PC-9 (cell line): ENCODE measurements around the gene MDH2. TPM values are rescaled to one million over a fixed set of nuclear protein-coding genes. Genes with fewer than 3 reads are reported as not detected.
"Not testable (repeated sequence)": the region's sequence is repeated elsewhere in the genome, so short reads cannot be mapped to it uniquely, and the experiment has no call there.

Source experiments
- BruUV-seq: library from RNA; stranded (reverse); fragments of 400-500 nt; replicated peaks from 2 replicates; lab custom pipeline; 2021; lab: Mats Ljungman, UMichigan
- CTCF ChIA-PET: fragments of 300-600 bp; sonication (Branson Sonifier 250); formaldehyde crosslinking; loops from one replicate; lab custom pipeline; 2022; ENCODE audit warnings: antibody characterized with exemption; lab: Charles Lee
- POLR2A ChIA-PET: fragments of 300-600 bp; sonication (Branson Sonifier 250); formaldehyde crosslinking; loops from one replicate; lab custom pipeline; 2022; ENCODE audit warnings: antibody characterized with exemption; ENCODE audit not compliant: unreplicated experiment; lab: Charles Lee
- DNase-seq, 2 experiments: peaks; one replicate each; pipeline versions ENCODE4 v3.0.0 to v3.0.0-alpha.2; 2015 to 2022; ENCODE audit warnings: mixed read lengths in 1 of 2
- H2AFZ ChIP-seq: fragments of 200-600 bp; sonication (generic); 2 replicates; pipeline ENCODE4 v1.8.1; 2017; ENCODE audit warnings: antibody characterized with exemption
- H3F3A ChIP-seq: fragments of 200-600 bp; sonication (generic); 2 replicates; pipeline ENCODE4 v1.8.1; 2017; ENCODE audit warnings: antibody characterized with exemption, mild to moderate bottlenecking, low read depth; ENCODE audit not compliant: insufficient read depth
- H3K27ac ChIP-seq: fragments of 200-600 bp; sonication (generic); 2 replicates; pipeline ENCODE4 v1.6.1; 2016; ENCODE audit warnings: mixed run types
- H3K27me3 ChIP-seq: fragments of 200-600 bp; sonication (generic); 2 replicates; pipeline ENCODE4 v1.6.1; 2016; ENCODE audit warnings: low read depth, mixed run types; ENCODE audit not compliant: insufficient read depth
- H3K36me3 ChIP-seq: fragments of 200-600 bp; sonication (generic); 2 replicates; pipeline ENCODE4 v1.6.1; 2016; ENCODE audit warnings: low read depth, mixed run types
- H3K4me1 ChIP-seq: fragments of 200-600 bp; sonication (generic); replicated peaks from 2 replicates; pipeline ENCODE4 v1.6.1; 2016; ENCODE audit warnings: mixed run types; ENCODE audit not compliant: insufficient read depth
- H3K4me2 ChIP-seq: fragments of 200-600 bp; sonication (generic); 2 replicates; pipeline ENCODE4 v1.6.1; 2017; ENCODE audit warnings: mixed run types
- H3K4me3 ChIP-seq: fragments of 200-600 bp; sonication (generic); 2 replicates; pipeline ENCODE4 v1.6.1; 2016; ENCODE audit warnings: mixed run types
- H3K79me2 ChIP-seq: fragments of 200-600 bp; sonication (generic); 2 replicates; pipeline ENCODE4 v1.6.1; 2017; ENCODE audit warnings: low read depth, mixed run types
- H3K9me2 ChIP-seq: fragments of 200-600 bp; sonication (generic); 2 replicates; pipeline ENCODE4 v1.8.1; 2017; ENCODE audit warnings: mild to moderate bottlenecking; ENCODE audit not compliant: insufficient read depth
- H3K9me3 ChIP-seq: fragments of 200-600 bp; sonication (generic); 2 replicates; pipeline ENCODE4 v1.8.1; 2016; ENCODE audit warnings: low read depth; ENCODE audit not compliant: insufficient read depth
- H4K20me1 ChIP-seq: fragments of 200-600 bp; sonication (generic); 2 replicates; pipeline ENCODE4 v1.8.1; 2017; ENCODE audit not compliant: insufficient read depth
- EZH2 ChIP-seq: fragments of 200-600 bp; sonication (generic); IDR thresholded peaks from 2 replicates; pipeline ENCODE4 v1.8.0; 2017; ENCODE audit warnings: antibody characterized with exemption, low read depth
- intact Hi-C: fragments of 100-400 bp; cut with micrococcal nuclease; formaldehyde crosslinking; loops from one replicate; pipeline ENCODE4 v1.10.0; 2022; ENCODE audit not compliant: unreplicated experiment
- total RNA-seq: library from RNA; stranded (reverse); gene quantifications from 2 replicates; pipeline ENCODE4 v1.2.3, GENCODE V29; 2021
- TF ChIP-seq, protein P1 (sequence below): fragments of 200-600 bp; sonication (generic); conservative IDR thresholded peaks from 2 replicates; pipeline ENCODE4 v1.6.1; 2017; ENCODE audit warnings: mixed run types, antibody characterized with exemption, mild to moderate bottlenecking, moderate library complexity

Gene MDH2
- total RNA-seq, 1 experiment from 2014 or later, result 328 TPM

DNA sequence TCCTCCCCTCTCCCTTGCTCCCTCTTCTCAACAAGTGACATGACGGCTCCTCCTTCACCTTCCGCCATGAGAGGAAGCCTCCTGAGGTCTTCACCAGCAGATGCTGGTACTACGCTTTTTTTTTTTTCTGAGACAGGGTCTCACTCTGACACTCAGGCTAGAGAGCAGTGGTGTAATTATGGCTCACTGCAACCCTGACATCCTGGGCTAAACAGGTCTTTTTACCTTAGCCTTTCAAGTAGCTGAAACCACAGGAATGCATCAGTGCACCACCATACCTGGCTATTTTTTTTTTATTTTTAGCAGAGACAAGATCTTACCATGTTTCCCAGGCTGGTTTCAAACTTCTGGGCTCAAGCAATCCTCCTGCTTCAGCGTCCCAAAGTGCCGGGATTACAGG lies 43.6 kb downstream of the MDH2 start:
- Histone ChIP-seq H3K27ac (peak overlapping the region; percentile 96), H3K9me3 (no peaks in the 10 kb centered on the region), H3K4me2 (peak overlapping the region; percentile 84), H3K36me3 (no peaks in the 10 kb centered on the region), H3K4me1 (peaks cover 58% of the 10 kb centered on the region), H2AFZ (no peak overlapping the region), H3K79me2 (no peaks in the 10 kb centered on the region), H3F3A (peaks cover 47% of the 10 kb centered on the region), H4K20me1 (no peaks in the 10 kb centered on the region), H3K27me3 (no peaks in the 10 kb centered on the region), H3K4me3 (no peak overlapping the region), H3K9me2 (no peaks in the 10 kb centered on the region)
- no peak for TF ChIP-seq EZH2
- TF ChIP-seq, protein P1, sequence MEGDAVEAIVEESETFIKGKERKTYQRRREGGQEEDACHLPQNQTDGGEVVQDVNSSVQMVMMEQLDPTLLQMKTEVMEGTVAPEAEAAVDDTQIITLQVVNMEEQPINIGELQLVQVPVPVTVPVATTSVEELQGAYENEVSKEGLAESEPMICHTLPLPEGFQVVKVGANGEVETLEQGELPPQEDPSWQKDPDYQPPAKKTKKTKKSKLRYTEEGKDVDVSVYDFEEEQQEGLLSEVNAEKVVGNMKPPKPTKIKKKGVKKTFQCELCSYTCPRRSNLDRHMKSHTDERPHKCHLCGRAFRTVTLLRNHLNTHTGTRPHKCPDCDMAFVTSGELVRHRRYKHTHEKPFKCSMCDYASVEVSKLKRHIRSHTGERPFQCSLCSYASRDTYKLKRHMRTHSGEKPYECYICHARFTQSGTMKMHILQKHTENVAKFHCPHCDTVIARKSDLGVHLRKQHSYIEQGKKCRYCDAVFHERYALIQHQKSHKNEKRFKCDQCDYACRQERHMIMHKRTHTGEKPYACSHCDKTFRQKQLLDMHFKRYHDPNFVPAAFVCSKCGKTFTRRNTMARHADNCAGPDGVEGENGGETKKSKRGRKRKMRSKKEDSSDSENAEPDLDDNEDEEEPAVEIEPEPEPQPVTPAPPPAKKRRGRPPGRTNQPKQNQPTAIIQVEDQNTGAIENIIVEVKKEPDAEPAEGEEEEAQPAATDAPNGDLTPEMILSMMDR, result no peak
- ChIA-PET POLR2A (interaction anchor here (0.6 to 0.7 kb wide), 3 partner anchors 12 to 28 kb away, joined by 4 to 8 read pairs (median 6); no protein-coding TSS in a partner anchor), CTCF (interaction anchor here (0.6 to 0.9 kb wide), 3 partner anchors 9 to 110 kb away, joined by 3 to 5 read pairs (median 4); partner anchors contain the start of gene SRRM3)
- intact Hi-C loops, result loop anchor here (2.0 kb wide), 1 partner anchor 17 kb away; no protein-coding TSS in a partner anchor
- no TSS peak for BruUV-seq
- DNase-seq, result peak; percentile 47 to 83

DNA sequence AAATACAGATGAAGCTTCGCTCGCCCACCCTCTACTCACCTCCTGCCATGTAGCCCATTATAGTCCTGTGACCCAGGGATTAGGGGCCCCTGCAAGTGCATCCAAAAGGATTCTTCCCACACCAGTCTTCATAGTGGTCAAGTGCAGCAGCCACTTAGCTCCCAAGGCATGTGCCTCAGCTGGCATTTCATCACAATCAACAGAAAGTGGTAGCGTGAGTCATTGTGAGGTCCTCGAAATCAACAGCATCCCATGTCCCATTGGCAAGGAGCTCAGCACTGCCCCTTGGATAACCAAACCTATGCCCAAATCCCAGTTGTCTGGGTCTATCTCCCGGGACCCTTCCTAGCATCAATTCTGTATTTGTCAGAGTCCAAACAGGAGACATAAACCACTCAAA lies 45.6 kb downstream of the MDH2 start:
- H4K20me1 ChIP-seq, CTCF ChIA-PET, POLR2A ChIA-PET, DNase-seq, H3K36me3 ChIP-seq, H3K27me3 ChIP-seq, H3K9me3 ChIP-seq, H3K4me3 ChIP-seq, H3K9me2 ChIP-seq, intact Hi-C loops, BruUV-seq, H3K27ac ChIP-seq, H2AFZ ChIP-seq, H3K79me2 ChIP-seq, H3K4me2 ChIP-seq: not testable (repeated sequence)
- peaks cover 33% of the 10 kb centered on the region for H3F3A ChIP-seq
- H3K4me1 ChIP-seq, result peaks cover 40% of the 10 kb centered on the region

DNA sequence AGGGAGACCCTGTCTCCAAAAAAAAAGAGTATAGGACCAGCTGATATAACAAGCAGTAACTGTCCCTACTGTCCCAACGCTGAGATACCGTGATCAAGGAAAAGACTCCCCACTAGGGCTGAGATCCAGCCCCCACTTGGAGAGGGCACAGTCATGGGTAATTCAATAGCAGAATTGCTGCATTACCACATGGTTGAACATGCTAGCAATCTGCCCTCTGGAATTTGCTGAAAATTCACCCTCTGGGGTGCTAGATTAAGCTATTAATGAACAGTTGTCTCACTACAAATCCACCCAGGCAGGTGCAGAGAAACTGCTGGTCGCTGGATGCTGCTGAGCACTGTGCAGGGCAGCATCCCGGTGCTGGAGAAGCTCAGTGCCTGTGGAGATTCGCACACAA lies 46.4 kb downstream of the MDH2 start:
- H3K4me2 ChIP-seq, POLR2A ChIA-PET, H3K4me3 ChIP-seq, DNase-seq, H4K20me1 ChIP-seq, intact Hi-C loops, H3K36me3 ChIP-seq, H3K27me3 ChIP-seq, H2AFZ ChIP-seq, H3K9me3 ChIP-seq, H3K79me2 ChIP-seq, BruUV-seq, H3K27ac ChIP-seq, CTCF ChIA-PET, H3K9me2 ChIP-seq: not testable (repeated sequence)
- Histone ChIP-seq H3K4me1 (peaks cover 34% of the 10 kb centered on the region), H3F3A (peaks cover 25% of the 10 kb centered on the region)

- Histone ChIP-seq H3K9me3 (no peaks in the 10 kb centered on the region), H3K36me3 (no peaks in the 10 kb centered on the region), H3K9me2 (no peaks in the 10 kb centered on the region), H3K4me3 (no peak overlapping the region), H3K4me2 (no peak overlapping the region), H4K20me1 (no peaks in the 10 kb centered on the region), H3F3A (peaks cover 10% of the 10 kb centered on the region; the same call in 1 of the 2 replicates), H3K79me2 (no peaks in the 10 kb centered on the region), H3K27me3 (no peaks in the 10 kb centered on the region), H3K4me1 (peaks cover 26% of the 10 kb centered on the region), H2AFZ (no peak overlapping the region), H3K27ac (no peak overlapping the region)
- no TSS peak for BruUV-seq
- no peak for DNase-seq
- POLR2A ChIA-PET, result no interaction called here
- CTCF ChIA-PET, result no interaction called here
- TF ChIP-seq EZH2, result no peak
- intact Hi-C loops, result no loop called here
Measured at GRCh38 chr7:76095908-76096307, 48.0 kb downstream of the MDH2 start.

DNA sequence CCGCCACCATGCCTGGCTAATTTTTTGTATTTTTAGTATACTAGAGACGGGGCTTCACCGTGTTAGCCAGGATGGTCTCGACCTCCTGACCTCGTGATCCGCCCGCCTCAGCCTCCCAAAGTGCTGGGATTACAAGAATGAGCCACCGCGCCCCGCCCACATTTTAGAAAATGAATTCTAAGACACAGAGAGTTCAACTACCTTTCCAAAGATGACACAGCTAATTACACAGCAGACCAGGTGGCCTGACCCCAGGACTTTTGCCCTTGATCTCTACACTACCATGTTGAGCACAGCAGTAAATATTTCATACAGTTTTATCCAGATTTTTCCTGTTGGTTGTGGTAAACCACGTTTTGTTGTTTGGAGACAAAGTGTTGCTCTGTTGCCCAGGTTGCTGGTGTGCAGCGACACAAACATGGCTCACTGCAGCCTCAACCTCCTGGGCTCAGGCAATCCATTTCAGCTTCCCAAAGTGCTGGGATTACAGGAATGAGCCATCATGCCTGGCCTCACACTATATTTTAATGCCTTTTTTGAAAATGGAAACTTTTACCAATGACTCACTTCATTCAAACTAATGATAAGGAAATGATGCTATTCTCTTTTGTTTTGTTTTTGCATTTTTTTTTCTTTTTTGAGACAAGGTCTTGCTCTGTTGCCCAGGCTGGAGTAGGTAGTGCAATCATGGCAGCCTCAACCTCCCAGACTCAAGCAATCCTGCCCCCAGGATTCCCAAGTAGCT lies 54.0 kb downstream of the MDH2 start:
- H3K4me2 ChIP-seq, H3K9me3 ChIP-seq, POLR2A ChIA-PET, H2AFZ ChIP-seq, H3K27ac ChIP-seq, H3K4me3 ChIP-seq, H4K20me1 ChIP-seq, H3K79me2 ChIP-seq, H3K36me3 ChIP-seq, DNase-seq, intact Hi-C loops, H3K9me2 ChIP-seq, BruUV-seq, H3K27me3 ChIP-seq: not testable (repeated sequence)
- CTCF ChIA-PET, result interaction anchor here (0.7 kb wide), 1 partner anchor 46 kb away, joined by 3 read pairs; no protein-coding TSS in a partner anchor
- H3K4me1 ChIP-seq, result peaks cover 23% of the 10 kb centered on the region
- peaks cover 11% of the 10 kb centered on the region; the same call in 1 of the 2 replicates for H3F3A ChIP-seq

GRCh38 chr7:76103788-76104187 lies 55.9 kb downstream of the MDH2 start:
- H3K36me3 ChIP-seq, H3K27ac ChIP-seq, intact Hi-C loops, H3K9me3 ChIP-seq, H3K27me3 ChIP-seq, H3K9me2 ChIP-seq, H4K20me1 ChIP-seq, H3K79me2 ChIP-seq, H3K4me3 ChIP-seq, POLR2A ChIA-PET, H3K4me2 ChIP-seq, CTCF ChIA-PET, H2AFZ ChIP-seq, BruUV-seq, DNase-seq: not testable (repeated sequence)
- H3F3A ChIP-seq, result peaks cover 11% of the 10 kb centered on the region; the same call in 1 of the 2 replicates
- H3K4me1 ChIP-seq, result peaks cover 35% of the 10 kb centered on the region
